ENCODE results near the gene SLC29A3.

DNA sequence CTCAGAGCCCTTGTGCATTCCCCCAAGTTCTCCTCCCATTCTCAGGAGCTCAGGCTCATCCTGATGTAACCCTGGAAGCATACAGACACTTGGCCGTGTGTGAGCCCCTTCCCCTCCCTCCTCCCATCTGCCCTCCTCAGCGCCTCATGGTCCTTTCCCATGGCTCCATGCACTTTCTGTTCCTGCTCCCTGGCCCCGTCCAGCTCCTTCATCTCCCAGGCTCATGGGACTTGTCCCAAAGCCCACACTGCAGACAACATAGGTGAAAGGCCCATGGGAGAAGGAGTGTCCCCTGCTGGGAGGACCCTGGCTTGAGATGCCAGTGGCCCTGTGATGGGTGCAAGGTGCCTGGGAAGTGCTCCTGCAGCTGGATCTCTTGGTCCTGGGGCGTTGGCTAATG is 24.2 kb upstream of the SLC29A3 start:
- TF ChIP-seq YY1 (IDR thresholded peaks at IDR 0.05; ENCODE audit: insufficient read depth, insufficient read length): no peak
- TF ChIP-seq ZNF274 (IDR thresholded peaks at IDR 0.05; ENCODE audit: low read depth, low read length): no peak
- TF ChIP-seq SUZ12 (IDR thresholded peaks at IDR 0.05; ENCODE audit: extremely low read depth, insufficient read depth, insufficient read length): no peak
